Stimulated activated CD8-positive, alpha-beta memory T cell treated with anti-CD3 and anti-CD28 coated beads, Interleukin-12 subunit alpha, Interleukin-12 subunit beta, amount 100 ng/mL, for 24 hours (primary cell): Measurements from ENCODE around the gene ZFP91.

ENCODE experiments used
- DNase-seq: peaks from one replicate; pipeline ENCODE4 v3.0.0-alpha.2; 2020; ENCODE audit errors: extremely low read depth

Gene ZFP91

DNA sequence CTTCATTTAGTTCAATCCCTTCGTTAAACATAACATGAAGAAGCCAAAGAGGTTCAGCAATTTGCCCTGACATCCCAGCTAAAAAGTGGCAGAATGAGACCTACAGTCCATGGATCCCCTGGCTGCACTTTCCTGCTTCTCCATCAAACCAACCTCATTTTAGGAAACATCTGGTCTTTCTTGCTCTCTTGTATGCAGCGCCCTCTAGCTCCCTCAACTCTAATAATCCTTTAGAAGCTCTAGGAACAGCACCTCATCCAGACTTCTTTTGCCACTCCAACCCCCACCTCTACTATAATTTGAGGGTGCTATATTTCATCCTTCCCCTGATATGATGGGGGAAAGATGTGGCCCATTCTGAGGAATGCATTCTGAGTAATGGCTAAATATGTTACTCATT is 51.0 kb downstream of the ZFP91 start:
- DNase-seq, result no peak

DNA sequence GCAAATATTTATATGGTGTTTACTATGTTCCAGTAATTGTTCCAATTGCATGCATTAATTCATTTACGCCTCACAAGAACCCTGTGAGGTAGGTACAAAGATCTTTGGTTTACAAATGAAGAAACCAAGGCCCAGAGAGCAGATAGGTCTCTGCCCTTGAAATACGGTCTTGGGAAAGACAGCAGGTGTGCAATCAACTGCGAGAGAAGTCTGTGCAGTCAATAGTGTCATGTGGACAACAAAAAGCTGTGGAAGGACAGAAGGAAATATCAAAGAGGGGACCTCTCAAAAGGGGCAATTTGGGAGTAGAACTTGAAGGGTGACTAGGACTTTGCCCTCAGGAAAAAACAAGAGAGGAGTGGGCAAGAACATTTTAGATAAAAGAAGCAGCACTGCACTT is 52.5 kb downstream of the ZFP91 start:
- no peak for DNase-seq

DNA sequence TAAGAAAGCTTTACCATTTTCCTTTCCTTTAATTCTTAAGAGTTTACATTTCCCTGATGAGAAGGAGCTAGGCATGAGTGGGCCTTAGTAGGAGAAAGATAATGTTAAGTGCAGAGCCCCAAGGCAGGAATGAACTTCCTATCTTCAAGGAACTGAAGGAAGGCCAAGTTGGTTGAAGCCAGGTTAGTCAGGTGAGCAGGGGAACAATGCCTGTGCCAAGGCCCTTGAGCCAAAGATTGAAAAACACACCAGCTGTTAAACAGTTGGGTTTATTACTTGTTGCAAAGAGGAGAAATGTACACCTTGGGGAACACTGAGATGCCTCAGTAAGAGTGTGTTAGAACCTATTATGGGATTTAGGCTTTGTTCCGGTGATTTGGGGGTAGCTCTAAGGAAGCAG is 53.6 kb downstream of the ZFP91 start:
- DNase-seq, result no peak

- DNase-seq, result no peak
Measured at GRCh38 chr11:58636587-58636986, 57.7 kb downstream of the ZFP91 start.

GRCh38 chr11:58637371-58637770 is 58.5 kb downstream of the ZFP91 start:
- DNase-seq, result no peak

- DNase-seq, result no peak
Measured at GRCh38 chr11:58639103-58639502, 60.2 kb downstream of the ZFP91 start.

DNA sequence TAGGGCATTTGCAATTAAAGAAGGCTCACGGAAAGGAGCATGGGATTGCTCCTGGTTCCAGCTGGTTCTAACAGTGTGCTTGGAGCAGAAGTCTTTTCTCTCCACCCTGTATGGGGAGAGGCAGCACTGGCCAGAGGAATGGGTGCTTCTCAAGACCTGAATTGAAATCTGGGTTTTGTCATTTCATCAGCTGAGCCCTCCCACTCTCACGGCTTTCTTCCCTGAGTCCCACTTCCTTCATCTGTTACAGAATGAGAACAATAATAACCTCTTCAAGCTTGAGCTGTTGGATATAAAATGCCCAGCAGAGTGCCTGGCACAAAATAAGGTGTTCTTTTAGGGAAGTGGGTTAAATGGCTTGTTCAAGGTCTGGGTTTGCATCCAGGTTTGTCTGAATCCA is 60.8 kb downstream of the ZFP91 start:
- no peak for DNase-seq

GRCh38 chr11:58640386-58641023 is 61.6 kb downstream of the ZFP91 start:
- DNase-seq, result no peak

DNA sequence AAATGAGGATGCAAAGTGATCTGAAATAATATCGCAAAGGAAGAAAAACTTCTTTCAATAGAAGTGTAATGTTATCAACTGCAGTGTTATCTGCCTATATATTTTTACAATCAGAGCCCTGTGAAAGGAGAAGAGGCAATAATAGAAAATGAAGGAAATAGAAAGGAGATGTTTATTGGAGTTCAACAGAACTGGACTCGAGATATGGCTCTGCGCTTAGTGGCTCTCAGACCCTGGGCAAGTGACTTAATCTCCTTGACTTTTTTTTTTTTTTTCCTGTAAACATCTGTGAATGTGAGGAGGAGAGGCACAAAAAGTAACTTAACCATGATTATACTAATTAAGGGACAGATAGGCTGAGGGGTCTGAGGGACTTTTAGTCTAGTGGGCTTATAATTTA is 62.5 kb downstream of the ZFP91 start:
- no peak for DNase-seq

GRCh38 chr11:58641803-58642581 is 63.1 kb downstream of the ZFP91 start:
- no peak for DNase-seq

DNA sequence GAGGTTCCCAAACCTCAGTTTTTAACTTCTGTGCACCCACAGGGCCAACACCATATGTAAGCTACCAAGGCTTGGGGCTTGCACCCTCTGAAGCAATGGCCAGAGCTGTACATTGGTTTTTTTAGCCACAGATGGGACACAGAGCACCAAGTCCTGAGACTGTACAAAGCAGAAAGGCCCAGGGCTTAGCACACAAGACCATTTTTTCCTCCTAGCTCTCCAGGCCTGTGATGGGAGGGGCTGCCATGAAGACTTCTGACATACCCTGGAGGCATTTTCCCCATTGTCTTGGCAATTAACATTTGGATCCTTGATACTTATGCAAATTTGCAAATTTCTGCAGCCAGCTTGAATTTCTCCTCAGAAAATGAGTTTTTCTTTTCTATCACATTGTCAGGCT is 67.0 kb downstream of the ZFP91 start:
- DNase-seq, result no peak

DNA sequence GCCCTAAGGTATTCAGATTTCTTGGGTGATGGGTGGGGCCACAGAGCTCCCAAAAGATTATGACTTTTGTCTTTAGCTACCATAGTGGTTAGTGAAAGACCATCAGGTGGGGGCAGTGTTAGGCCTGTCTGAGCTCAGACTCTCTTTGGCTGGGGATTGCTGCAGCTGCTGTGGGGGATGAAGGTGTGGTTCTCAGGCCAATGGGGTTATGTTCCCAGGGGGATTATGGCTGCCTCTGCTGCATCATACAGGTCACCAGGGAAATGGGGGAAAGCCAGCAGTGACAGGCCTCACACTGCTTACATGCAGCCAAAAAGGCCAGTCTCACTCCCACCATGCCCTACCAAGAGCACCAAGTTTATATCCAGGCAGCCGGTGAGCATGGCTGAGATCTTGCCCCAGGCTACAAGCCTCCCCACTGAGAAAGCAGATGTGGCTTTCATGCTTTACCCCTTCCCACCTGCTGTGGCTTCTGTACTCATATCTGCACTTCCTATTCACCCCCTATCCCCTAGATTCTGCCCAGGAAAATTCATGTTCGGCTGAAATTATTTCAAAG is 68.4 kb downstream of the ZFP91 start:
- DNase-seq, result no peak

- no peak for DNase-seq
Measured at GRCh38 chr11:58647866-58648265, 69.0 kb downstream of the ZFP91 start.

DNA sequence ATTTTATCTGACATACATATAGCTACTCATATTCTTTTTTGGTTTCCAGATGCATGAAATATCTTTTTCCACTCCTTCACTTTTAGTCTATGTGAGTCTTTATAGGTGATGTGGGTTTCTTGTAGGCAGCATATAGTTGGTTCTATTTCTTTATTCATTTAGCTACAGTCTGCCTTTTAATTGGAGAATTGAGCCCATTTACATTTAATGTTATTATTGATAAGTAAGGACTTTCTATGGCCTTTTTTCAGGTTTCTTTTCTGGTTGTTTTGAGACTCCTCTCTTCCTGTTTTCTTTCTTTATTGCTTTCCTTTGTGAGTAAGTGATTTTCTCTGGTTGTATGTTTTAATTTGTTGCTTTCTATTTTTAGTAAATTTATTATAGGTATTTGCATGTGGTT is 70.8 kb downstream of the ZFP91 start:
- no peak for DNase-seq

DNA sequence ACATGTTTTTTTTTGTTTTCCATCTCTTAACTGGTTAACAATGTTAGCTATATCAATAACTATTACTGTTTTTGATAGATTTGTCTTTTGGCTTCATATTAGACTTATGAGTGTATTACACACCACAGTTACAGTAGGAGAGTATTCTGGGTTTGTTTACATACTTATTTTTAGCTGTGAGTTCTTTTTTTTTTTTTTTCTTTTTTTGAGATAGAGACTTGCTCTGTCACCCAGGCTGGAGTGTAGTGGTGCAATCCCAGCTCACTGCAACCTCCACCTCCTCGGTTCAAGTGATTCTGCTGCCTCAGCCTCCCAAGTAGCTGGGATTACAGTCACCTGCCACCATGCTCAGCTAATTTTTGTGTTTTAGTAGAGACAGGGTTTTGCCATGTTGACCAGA is 71.6 kb downstream of the ZFP91 start:
- no peak for DNase-seq

DNA sequence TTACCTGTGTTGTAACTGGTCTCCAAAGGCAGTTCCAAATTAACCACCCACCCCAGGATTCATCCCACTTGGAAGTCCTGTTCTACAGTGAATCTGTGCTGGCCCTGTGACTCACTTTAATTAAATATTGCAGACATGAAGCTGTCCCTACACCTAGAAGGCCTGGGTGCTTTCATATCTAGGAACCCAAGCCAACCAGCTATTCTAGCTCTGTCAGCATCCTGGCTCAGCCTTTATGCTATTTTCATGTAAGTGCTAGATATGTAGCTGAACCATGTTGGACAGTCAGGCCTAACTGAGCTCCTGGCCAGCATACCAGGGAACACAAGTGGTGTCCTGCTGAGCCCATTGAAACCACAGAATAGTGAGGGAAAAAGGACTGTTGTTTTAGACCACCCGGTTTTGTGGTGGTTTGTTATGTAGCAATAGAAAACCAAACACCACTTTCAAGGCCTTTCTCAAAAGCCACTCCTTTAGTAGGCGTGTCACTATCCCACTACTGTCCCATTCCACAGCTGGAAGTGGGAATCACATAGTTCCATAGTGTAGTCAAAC is 73.9 kb downstream of the ZFP91 start:
- no peak for DNase-seq

DNA sequence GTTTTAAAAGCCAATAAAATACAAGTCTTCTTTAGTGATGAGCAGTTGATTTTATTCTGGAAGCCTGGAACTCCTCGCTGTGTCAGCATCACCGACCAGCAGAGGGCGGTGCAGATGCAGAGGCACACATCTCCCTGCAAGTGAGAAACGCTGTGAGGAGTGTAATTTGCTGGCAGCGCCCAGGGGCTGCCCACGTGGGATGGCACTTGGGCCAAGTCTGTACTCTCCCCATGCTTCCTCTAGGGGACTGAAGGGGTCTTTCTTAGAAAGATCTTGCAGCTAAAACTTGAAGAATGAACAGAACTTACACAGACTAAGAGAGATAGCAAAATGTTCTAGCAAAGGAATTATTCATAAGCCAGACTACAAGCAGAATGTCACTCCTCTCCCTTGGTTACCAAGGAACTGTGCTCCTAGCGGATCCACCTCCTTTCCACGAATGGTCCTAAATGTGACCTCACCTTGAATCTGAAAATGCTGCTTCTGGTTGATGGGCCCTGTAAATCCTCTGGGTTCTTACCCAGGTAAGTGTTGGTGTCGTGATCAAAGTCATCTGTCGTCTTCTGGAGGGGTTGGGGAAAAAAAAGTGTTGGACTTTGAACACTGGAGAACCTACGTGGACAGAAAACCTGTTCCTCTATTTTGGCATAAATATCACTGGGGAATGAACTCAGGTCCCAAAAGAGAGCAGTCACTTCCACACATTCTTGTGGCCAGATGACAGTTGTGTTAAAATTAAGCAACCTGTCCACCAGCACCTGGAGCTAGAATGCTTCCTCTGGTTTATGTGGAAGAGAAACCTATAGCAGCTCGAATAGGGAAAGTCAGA is 75.4 kb downstream of the ZFP91 start:
- DNase-seq, result peak; percentile 49

GRCh38 chr11:58654908-58655296 is 76.0 kb downstream of the ZFP91 start:
- DNase-seq, result no peak

- no peak for DNase-seq
Measured at GRCh38 chr11:58656348-58656747, 77.5 kb downstream of the ZFP91 start.

DNA sequence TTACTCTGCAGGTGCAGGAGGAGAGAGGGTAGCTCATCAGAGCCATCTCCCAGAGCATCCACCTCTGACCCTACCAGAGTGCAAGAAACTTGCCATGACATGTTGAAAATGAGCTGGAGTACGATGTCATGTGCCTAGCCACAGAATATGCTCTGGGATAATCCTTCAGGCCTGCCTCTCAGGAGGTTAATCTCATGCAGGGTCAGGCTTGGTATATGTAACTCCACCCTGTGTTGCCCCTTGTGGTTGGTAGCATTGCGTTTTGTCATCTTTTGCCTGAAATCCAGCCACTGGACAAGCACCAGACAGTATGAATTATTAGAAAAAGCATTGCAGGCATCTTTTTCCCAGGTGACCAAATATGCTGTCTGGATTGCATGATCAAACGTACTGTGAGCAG is 79.8 kb downstream of the ZFP91 start:
- no peak for DNase-seq

DNA sequence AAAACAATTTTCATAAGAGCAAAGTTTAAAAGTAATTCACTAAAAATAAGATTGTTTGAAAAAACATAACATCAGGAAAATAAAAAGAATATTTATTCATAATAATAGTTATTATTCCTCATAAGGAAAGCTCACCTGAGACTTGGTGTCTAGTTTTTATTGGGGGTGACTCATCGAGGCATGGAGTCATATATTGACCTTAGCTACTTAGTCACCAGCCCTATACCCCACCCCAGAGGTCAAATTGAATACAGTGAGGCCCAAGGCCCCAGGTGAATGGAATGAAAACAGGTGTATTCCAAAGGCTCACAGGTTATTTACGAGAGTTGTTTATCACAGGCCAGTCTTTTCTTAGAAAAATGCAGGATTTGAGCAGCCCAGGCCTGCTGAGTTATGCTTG is 80.5 kb downstream of the ZFP91 start:
- no peak for DNase-seq

GRCh38 chr11:58659910-58660570 is 81.2 kb downstream of the ZFP91 start:
- DNase-seq, result no peak
